Iris pigment epithelial cell (primary cell): ENCODE data around the gene SERPINB6.
"Not testable (repeated sequence)": the region's sequence is repeated elsewhere in the genome, so short reads cannot be mapped to it uniquely, and the experiment has no call there.

ENCODE experiments used
- DNase-seq: peaks from one replicate; pipeline ENCODE4 v3.0.0-alpha.2; 2011; ENCODE audit warnings: low read depth

SERPINB6 gene

GRCh38 chr6:2938632-2939083 lies 32.7 kb downstream of the SERPINB6 start:
- DNase-seq = no peak

- DNase-seq = no peak
These were observed 33.2 kb downstream of the SERPINB6 start for GRCh38 chr6:2938004-2938631.

- DNase-seq = no peak
These were observed 33.8 kb downstream of the SERPINB6 start for GRCh38 chr6:2937627-2938003.

DNA sequence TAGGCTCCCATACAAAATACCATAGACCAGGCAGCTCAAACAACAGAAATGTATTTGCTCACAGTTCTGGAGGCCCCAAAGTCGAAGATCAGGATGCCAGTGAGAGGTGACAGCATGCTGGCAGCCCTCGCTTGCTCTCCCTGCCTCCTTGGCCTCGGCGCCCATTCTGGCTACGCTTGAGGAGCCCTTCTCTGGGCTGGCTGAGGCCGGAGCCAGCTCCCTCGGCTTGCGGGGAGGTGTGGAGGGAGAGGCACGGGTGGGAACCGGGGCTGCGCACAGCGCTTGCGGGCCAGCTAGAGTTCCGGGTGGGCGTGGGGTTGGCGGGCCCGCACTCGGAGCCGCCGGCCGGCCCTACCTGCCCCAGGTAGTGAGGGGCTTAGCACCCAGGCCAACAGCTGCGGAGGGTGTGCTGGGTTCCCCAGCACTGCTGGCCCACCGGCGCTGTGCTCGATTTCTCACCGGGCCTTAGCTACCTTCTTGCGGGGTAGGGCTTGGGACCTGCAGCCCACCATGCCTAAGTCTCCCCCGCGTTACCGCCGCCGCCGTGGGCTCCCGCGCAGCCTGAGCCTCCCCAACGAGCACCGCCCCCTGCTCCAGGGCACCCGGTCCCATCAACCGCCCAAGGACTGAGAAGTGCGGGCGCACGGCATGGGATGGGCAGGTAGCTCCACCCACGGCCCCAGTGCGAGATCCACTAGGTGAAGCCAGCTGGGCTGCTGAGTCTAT lies 35.6 kb downstream of the SERPINB6 start:
- no peak for DNase-seq

GRCh38 chr6:2934057-2934456 lies 37.3 kb downstream of the SERPINB6 start:
- DNase-seq = no peak

DNA sequence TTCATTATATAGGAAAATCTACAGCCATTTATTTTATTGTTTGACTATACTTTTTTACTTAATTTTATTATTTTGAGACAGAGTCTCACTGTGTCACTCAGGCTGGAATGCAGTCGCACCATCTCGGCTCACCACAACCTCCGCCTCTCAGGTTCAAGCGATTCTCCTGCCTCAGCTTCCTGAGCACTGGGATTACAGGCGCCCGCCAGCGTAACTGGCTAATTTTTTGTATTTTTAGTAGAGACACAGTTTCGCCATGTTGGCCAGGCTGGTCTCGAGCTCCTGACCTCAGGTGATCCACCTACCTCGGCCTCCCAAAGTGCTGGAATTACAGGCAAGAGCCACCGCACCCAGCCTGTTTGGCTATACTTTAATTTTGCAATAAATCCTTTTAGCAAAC lies 38.5 kb downstream of the SERPINB6 start:
- not testable (repeated sequence) for DNase-seq

DNA sequence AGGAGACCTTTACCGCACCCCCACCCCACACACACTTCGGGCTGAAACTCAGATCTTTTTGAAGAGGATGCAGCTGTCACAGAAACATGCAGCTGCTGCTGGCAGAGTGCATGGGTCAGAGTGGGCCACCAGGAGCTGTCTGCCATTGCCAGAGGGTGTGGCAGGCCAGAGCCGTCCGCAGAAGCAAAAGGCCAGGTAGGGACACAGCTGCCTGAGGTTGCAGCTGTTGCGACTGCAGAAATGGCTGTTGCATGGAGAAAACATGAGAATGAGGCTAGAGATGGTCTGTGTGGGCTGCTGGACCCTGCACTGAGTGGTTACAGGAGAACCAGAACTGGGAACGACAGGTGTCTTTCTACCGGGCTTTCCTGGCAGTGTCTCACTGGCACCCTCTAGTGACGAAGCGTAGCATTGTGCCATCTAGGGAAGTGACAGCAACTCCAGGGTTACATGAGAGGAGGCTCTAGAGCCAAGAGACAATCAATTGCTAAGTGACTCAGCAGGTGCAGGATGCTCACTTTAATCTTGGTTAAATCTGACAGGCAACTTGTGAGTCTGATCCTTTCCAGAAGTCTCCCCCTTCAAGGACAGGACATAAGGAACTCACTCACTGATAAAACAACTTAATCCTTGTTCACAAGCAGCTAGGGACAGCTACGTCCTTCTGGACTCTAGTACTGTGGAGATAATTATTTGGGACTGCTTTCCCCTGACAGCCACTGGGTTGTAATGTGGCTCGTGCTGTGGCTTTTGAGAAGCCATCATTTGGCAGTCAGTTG lies 39.2 kb downstream of the SERPINB6 start:
- DNase-seq = peak; percentile 59

GRCh38 chr6:2931055-2931454 lies 40.3 kb downstream of the SERPINB6 start:
- DNase-seq = no peak

DNA sequence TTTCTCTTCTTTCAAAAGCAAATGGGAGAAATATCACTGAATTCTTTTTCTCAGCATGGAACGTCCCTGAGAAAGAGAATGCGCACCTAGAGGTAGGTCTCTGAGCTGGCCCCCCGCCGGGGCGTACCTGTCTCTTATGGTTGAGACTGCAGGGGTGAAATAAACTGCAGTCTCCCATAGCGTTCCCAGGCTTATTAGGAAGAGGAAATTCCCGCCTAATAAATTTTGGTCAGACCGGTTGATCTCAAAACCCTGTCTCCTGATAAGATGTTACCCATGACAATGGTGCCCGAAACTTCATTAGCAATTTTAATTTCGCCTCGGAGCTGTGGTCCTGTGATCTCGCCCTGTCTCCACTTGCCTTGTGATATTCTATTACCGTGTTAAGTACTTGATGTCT lies 43.4 kb downstream of the SERPINB6 start:
- DNase-seq = not testable (repeated sequence)

DNA sequence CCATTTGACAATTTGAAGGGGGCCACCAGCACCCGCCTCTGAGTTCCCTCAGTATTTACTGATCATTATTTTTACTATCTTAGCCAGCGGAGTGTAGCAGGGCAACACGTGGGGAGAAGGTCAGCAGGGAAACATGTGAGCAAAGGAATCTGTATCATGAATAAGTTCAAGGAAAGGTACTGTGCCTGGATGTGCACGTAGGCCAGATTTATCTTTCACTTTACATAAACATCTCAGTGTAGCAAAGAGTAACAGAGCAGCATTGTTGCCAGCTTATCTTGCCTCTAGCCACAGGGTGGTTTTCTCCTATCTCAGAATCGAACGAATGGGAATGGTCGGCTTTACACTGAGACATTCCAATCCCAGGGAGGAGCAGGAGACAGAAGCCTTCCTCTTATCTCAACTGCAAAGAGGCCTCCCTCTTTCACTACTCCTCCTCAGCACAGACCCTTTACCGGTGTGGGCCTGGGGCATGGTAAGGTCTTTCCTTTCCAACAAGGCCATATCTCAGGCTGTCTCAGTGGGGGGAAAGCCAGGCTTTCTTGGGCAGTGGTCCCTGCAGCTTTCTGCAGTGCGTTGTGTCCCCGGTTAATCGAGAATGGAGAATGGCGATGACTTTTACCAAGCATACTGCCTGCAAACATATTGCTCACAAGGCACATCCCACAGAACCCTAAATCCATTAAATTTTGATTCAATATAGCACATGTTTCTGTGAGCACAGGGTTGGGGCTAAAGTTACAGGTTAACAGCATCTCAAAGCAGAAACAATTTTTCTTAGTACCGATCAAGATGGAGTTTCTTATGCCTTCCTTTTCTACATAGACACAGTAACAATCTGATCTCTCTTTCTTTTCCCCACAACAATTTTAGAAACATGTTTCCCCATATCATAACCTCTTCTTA lies 45.3 kb downstream of the SERPINB6 start:
- peak; percentile 45 for DNase-seq

- DNase-seq = no peak
These were observed 49.7 kb downstream of the SERPINB6 start for GRCh38 chr6:2921520-2922115.

DNA sequence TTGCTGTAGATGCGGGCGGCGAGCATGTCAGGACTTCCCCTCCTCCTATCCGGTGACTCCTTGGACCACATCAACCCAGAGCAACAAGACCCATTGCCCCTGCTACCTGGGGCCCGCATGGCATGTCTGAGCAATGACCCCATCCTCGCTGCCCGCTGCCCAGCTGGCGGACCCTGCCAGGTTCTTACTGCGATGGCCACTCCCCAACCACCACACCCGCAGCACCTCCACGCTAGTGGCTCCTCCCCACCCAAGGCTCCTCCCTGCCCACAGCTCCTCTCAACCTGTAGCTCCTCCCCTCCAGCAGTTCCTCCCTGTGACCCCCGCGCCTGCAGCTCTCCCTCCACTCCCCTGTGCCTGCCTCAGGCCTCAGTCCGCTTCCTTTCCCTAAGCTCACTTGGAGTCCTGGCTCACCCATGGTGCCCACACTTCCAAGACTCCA lies 50.7 kb downstream of the SERPINB6 start:
- no peak for DNase-seq

GRCh38 chr6:2919886-2920285 lies 51.5 kb downstream of the SERPINB6 start:
- DNase-seq = no peak

GRCh38 chr6:2919401-2919800 lies 52.0 kb downstream of the SERPINB6 start:
- DNase-seq = no peak

DNA sequence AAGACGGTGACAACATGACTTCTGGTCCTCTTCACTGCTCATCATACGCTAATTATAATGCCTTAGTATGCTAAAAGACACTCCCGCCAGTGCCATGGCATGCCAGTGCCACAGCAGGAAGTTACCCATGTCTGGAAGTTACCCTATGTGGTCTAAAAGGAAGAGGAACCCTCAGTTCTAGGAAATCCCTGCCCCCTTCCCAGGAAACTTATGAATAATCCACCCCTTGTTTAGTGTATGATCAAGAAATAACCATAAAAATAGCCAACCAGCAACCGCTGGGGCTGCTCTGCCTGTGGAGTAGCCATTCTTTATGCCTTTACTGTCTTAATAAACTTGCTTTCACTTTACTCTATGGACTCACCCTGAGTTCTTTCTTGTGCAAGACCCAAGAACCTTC lies 52.4 kb downstream of the SERPINB6 start:
- DNase-seq = no peak

DNA sequence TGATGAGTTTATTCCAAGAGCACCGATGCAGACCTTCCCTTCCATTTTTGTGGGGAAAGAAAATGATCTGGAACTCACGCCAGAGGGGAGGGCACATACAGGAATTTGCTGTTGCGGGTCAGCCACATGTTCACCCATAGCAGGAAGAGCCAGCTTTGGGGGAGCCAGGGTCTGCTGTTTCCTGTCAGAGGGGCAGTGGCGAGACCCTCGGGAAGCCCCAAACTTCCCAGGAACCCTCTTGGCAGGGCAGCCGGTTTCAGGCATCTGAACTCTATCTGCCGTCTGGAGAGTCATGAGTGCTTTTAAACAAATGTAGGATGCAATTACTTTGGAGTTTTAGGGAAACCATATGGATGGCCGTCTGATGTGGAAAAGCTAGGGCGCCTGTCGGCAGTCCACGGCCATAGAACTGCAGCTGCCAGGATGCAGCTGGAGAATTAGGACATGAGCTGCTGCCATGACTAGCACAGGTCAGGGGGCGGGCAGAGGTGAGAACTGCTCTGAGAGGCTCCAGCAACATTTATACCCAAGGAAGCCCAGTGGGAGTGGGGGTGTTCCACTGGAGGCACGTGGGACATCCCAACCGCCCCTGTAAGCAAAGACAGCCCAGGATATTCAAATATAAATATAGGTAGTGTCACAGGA lies 53.4 kb downstream of the SERPINB6 start:
- DNase-seq = no peak

DNA sequence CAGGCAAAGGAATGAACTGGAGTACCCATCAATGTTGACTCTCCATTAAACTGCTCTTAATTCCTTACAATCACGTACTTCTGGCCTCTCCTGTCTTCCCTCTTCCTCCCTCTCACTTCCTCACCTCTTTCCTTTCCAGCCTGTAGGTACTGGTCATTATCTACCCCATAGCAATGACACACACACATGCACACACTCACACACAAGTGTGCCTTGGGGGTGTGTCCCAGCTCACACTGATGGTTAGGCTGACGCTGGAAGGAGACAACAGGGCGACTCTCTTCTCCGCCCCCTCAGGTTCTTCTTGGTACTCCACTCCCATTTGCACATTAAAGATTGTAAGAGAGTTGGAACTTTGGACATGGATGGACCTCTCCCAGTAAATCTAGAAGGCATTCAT lies 54.3 kb downstream of the SERPINB6 start:
- no peak for DNase-seq

DNA sequence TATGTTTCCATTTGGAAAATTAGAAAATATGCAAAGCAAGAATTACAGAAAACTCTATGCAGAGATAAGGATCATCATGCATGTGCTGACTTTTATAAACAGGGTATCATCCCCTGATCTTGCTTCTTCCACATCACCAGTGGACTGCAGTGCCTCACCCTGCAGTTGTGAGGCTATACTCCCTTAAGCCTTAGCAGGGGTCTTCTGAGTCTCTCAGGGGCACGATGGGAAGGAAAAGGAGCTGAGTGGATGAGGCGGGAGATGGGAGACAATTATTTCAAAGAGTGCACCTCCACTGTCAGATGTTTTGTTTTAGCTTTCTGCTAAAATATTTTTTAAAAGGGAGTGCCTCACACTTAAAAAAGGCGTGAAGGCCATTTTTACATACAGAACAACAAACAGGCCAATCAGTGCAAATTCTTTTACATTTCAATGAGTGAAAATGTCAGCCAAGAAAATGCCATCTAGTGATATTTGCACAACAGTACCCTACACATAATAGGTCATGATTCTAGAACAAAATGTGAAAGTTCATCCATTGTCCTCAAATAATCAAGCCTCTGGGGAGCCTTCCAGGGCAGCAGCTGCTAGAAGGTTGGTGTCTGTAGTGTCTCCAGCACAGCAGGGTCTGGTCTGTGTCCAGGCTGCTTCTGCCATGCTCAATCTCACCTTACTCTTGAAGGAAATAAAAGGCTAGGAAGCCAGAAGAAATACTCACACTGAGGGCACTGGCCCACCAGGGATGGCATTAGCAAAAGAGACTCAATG lies 55.0 kb downstream of the SERPINB6 start:
- no peak for DNase-seq

GRCh38 chr6:2915150-2915549 lies 56.2 kb downstream of the SERPINB6 start:
- no peak for DNase-seq

DNA sequence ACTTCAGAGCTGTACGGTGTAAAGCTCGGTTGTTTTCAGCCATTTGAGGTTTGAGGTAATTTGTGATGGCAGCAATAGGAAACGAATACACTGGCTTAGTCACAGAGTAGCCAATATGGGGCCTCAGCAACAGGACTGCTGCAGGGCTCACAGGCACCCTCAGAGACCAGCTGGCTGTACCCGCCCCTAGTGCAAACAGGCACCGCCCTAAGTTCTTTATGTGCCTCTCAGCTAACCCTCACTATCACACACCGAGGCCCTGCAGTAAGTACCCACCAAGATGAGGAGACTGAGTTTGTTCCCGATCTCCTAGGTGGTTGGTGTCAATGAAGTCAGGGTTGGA lies 57.1 kb downstream of the SERPINB6 start:
- DNase-seq = no peak
